ENCODE results near the gene ABCD3. TPM values are rescaled to one million over a fixed set of nuclear protein-coding genes. Genes with fewer than 3 reads are reported as not detected.
A peak's percentile ranks its signal among the peaks of the same experiment; 100 is the strongest.

Gene ABCD3
- total and polyA plus RNA-seq, 2 of the 13 experiments (the other 11 are each of a cell fraction or from before 2014, with no cell fraction given), result 27.5 to 166 TPM

GRCh38 chr1:94417978-94418663 is at the start of gene ABCD3 (continued):
- TF ChIP-seq ZSCAN21 (CRISPR knock-in tag; IDR thresholded peaks at IDR 0.05; ENCODE audit: borderline replicate concordance) (peak; percentile 89; the same call in 1 of the 2 replicates), TEAD3 (CRISPR knock-in tag; optimal IDR thresholded peaks at IDR 0.05; ENCODE audit: borderline replicate concordance) (peak; percentile 36), ZNF687 (CRISPR knock-in tag; IDR thresholded peaks at IDR 0.05) (peak; percentile 95), ZNF557 (CRISPR knock-in tag; IDR thresholded peaks at IDR 0.05) (peak; percentile 50; the same call in 1 of the 2 replicates), ZHX1 (CRISPR knock-in tag; IDR thresholded peaks at IDR 0.05; ENCODE audit: low read depth) (0 out of 2 replicates have a peak, but pooled peaks have one; percentile 65), ZNF543 (CRISPR knock-in tag; IDR thresholded peaks at IDR 0.05) (peak; percentile 80), ZNF430 (CRISPR knock-in tag; IDR thresholded peaks at IDR 0.05) (peak; percentile 75; the same call in 1 of the 2 replicates), ARID5B (CRISPR knock-in tag; IDR thresholded peaks at IDR 0.05) (peak; percentile 75), TGIF2 (CRISPR knock-in tag; IDR thresholded peaks at IDR 0.05) (no peak; the same call in 1 of the 2 replicates), RARG (CRISPR knock-in tag; IDR thresholded peaks at IDR 0.05; ENCODE audit: low read depth) (no peak), ZNF546 (CRISPR knock-in tag; conservative IDR thresholded peaks at IDR 0.05) (no peak; the same call in 1 of the 2 replicates), RFXANK (CRISPR knock-in tag; IDR thresholded peaks at IDR 0.05) (no peak), CREB3 (CRISPR knock-in tag; IDR thresholded peaks at IDR 0.05) (no peak), SATB2 (CRISPR knock-in tag; IDR thresholded peaks at IDR 0.05) (0 out of 2 replicates have a peak, but pooled peaks have one; percentile 55), TMF1 (CRISPR knock-in tag; IDR thresholded peaks at IDR 0.05; ENCODE audit: low read depth) (no peak), NR3C1 (CRISPR knock-in tag; IDR thresholded peaks at IDR 0.05) (no peak), NFYB (CRISPR knock-in tag; IDR thresholded peaks at IDR 0.05) (0 out of 2 replicates have a peak, but pooled peaks have one; percentile 15), ZFYVE20 (CRISPR knock-in tag; IDR thresholded peaks at IDR 0.05; ENCODE audit: borderline replicate concordance, low read depth) (peak; percentile 29; the same call in 1 of the 2 replicates)

Data from HepG2 (cell line).